Measurements from ENCODE around the gene ABTB2.
"Not testable (repeated sequence)": the region's sequence is repeated elsewhere in the genome, so short reads cannot be mapped to it uniquely, and the experiment has no call there.

ABTB2 gene

DNA sequence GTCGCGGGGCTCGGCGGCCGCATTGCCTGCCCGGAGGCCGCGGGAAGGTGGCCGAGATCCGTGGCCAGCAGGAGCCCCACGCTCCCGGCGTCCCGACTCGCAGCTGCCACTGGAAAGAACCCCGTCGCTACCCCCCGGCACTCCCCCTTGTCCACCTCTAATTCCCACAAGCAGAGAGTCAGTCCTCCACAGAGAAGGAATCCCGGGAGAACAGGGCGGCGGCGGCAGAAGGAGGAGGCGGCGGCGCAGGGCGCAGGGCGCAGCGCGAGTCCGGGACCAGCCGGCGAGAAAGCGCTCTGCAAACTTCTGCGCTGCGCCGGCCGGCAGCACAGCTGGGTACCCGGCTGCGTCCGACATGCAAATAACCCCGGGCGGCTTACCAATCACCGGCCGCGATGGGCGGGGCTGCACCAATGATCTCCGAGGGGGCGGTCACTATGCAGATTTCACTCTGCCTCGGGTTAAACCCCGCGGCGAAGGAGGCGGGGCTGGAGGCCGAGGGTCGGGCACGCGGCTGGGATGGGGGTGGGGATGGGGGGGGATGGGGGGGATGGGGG is at the start of gene ABTB2:
ABTB2 (minus strand) TSS at position 310 of the 557 bp plus-strand sequence.
- peak; percentile 95 for DNase-seq

DNA sequence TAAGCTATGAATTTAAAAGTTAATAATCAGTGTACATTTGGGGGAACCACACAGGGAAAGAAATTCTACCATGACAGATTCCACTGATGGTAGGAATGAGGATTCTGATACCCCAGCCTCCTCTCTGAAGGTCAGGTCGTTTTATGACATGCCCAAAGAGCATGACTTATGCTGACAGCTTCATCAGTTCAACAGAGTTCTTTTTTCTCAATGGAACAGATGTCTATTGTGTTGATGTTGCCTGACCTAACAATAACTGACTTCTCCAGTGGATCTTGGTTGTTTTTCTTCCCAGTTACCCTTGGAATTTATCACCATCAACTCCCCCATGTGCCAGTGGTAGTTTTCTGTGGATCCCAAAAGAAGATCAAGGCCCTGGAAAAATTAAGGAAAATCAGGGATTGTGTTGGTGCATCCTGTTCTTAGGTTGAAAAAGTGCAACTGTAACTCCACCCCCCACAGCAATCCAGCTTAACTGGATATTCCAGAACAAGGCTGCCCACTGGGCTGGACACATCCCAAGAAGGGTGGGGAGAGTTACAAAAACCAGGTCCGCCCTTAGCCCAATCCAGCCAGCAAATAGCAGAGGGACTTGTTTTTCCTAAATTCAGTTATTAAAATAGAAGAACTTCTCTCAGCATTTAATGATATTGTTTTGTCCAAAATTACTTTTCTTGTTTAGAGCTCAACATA is 49.5 kb upstream of the ABTB2 start:
- no peak for DNase-seq

DNA sequence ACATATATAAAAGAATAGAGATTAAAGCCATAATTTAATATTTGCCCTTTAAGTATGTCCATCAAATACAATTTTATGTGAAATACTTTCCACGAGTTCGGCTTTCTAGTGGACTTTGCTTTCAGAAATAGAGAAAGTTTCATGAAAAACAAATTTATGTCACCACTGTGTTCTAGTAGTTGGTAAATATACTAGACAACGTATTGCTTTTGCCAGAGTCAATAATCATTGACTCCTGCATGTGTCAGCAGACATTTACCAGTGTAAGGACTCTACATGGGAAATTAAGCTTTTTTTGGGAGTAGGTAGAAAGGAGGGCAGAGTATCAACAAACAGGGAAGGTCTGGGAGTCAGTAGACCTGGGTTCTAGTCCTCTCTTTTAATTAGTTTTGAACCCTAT is 48.6 kb upstream of the ABTB2 start:
- no peak for DNase-seq

DNA sequence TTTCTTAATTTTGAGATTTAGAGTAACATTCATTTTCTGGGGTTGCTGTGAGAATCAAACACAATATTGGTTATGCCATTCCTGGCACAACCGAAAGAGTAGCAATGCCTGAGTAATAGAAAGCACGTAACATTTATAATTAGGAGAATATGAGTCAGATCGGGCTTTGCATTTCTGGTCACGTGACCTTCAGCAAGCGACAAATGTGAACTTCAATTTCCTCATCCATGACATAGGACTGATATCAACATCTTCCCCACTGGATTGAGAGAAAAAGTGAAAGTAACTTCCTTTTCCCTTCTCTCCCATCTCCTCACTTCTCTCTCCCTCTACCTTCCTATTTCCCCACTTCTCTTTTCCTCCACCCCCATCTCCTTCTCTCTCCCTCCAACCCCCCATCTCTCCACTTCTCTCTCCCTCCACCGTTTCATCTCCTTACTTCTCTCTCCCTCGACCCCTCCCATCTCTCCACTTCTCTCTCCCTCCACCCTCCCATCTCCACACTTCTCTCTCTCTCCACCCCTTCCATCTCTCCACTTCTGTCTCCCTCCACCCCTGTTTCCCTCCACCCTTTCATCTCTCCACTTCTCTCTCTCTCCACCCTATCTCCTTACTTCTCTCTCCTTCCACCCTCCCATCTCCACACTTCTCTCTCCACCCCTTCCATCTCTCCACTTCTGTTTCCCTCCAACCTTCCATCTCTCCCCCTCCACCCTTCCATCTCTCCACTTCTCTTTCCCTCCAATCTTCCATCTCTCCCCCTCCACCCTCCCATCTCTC is 47.5 kb upstream of the ABTB2 start:
- DNase-seq = peak; percentile 17

DNA sequence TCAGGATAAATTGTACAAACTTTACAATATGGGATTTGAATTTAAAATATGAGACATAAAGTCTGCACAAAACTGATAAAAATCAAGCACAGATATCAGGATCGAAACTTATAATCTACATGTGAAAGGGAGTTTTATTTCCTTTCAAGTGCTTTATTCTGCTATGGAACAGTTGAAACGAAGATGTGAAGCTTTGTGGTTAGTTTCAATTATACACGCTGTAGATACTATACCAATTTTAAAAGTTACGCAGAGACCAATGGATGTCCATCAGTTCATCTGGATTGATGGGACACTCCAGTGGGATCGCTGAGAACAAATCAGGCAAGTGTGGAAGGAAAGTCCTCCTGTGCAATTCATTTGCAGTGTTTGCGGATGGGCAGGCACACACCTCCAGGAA is 46.5 kb upstream of the ABTB2 start:
- DNase-seq = no peak

DNA sequence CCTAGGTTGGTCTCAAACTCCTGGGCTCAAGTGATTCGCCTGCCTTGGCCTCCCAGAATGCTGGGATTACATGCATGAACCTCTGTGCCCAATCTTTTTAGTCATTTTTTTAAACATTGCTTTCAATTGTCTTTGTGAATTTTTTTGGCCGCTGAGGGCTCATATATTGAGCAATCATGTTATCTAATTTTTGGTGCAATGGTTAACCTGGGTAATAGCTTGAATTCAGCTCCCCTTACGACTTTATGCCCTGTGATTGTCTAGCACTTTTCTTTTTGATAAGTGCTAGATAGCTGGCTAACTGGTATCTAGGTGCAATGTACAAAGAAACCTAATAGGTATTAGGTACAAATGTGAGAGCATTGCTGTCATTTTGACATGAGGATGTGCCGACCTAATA is 45.6 kb upstream of the ABTB2 start:
- no peak for DNase-seq

DNA sequence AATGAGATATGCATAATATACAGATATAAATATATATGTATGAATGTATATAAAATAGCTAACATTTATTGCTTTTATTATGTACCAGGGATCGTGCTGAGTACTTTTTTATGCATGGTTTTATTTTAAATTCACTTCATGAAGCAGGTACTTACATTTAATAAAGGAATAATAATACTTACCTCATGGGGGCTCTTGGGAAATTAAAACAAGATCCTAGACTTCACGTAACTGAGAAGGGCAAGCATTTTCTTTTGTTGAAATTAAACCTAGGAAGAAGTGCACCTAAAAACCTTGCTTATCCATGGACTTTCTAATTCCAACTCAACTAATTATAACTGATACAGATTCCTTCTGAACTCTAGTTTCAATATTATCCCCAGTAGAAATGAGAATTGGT is 40.0 kb upstream of the ABTB2 start:
- no peak for DNase-seq

DNA sequence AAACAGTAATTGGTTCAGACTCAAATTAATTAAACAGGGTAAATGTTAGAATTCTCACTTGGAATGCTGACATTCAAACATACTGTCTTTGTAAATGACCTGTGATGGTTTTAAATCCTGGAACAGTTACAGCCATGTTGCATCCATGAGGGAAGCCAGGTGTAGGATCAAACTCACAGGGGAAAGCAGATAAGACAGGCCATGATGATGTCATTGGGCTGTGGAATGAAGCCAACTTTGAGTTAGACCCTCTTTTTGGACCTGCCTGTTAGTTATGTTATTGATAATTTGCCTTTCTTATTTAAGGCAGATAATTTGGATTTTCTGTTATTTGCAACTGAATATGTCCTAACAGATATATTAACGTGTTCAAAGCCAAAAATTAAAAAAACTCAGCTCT is 39.3 kb upstream of the ABTB2 start:
- no peak for DNase-seq

DNA sequence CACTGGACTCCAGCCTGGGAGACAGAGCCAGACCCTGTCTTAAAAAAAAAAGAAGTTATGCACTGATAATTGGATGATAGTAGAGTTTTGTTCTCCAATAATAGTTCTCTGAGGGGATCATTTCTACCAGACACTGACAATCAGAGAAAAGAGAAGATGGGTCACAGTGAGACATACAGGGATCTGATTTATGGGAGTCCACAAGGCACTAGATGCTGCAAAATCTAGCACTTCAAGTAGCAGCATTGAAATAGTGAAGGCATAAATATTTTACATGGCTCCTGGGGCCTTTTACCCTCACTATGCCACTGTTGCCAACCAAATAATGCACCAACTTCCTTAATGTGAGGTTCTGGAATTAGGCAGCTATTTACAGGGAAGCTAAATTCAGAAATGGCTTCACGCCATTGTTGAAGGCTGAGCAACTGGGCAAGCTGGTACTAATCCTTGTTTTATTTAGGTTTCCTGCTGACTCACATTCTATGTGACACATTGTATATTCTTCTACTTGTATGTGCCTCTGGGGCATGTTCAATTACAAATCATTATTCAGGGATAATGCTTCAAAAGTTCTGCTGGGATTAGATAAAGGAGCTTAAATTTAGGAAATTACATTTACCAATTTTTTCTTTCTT is 38.2 kb upstream of the ABTB2 start:
- no peak for DNase-seq

DNA sequence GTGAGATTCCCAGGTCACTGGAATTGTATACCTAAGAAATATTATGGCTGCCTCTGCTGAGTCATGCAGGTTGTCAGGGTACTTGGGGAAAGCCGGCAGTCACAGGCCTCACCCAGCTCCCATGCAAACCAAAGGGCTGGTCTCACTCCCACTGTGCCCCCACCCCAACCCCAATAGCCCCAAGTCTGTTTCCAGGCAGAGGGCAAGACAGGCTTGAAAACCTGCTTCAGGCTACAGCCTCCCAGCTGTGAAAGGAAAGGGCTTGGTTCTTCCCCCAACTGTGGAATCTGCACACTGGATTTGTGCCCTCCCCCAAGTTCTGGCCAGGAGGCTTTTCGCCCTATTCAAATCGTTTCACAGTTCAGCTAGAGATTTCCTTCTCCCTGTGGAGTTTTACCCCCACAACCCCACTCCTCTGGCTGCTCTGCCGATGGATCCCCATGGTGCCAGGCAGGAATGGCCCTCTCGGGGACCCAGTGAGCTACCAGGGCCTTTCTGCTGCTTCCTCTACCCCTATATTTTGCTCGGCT is 37.0 kb upstream of the ABTB2 start:
- no peak for DNase-seq

DNA sequence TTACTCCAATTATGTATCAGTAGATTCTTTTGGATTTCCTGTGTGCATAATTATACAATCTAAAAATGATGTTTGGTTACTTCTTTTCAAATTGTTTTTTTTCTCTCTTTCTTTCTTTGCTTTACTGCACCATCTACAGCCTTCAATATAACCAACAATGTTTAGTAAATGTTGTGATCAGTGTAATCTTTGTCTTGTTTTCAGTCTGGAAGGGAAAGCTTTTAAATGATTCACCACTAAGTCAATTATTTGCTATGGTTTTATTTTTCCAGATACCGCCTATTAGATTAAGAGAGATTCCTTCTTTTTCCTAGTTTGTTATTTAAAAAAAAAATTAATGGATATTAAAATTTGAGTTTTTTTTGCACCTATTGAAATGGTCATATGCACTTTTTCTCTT is 29.8 kb upstream of the ABTB2 start:
- no peak for DNase-seq

DNA sequence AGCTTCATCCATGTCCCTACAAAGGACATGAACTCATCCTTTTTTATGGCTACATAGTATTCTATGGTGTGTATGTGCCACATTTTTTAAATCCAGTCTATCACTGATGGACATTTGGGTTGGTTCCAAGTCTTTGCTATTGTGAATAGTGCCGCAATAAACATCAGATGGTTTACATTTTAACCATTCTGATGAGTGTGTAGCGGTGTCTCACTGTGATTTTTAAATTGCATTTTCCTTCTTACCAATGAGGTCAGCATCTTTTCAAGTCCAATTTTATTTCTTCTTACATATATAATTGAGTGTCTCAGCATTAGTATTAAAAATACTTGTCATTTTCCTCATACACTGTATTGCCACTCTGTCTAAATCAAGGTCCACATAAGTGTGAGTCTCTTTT is 28.5 kb upstream of the ABTB2 start:
- not testable (repeated sequence) for DNase-seq

DNA sequence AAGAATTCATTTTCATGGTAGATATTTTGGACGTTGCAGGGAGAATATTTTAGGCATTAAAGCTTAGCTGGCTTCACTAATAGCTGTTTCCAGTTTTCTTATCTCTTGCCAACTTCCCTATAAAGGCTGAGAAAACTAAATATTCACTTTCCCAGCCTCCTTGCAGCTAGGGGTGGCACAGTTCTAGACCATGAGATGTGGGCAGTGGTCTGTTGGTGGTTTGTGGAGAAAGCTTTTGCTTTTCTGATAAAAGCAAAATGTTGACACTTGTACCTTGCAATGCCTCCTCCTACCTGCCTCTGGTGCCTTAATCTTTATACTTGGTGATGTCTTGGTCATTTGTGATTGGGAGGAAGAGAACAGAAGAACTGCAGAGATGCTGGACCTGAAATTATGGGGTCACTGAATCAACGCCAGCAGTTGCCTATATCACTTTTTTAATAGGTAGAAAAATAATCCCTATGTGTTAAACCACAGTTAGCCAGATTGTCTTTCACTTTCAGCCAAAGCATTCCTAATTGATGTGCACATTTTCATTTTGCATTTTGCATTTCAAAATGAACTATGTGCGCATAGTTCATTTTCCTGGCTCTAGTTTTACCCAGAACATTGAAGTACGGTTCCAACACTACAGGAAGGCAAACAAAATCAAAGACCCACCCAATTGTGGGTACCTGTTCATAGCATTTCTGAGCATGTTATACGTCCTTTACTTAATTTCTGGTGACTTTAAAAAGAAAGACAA is 24.9 kb upstream of the ABTB2 start:
- DNase-seq = no peak

DNA sequence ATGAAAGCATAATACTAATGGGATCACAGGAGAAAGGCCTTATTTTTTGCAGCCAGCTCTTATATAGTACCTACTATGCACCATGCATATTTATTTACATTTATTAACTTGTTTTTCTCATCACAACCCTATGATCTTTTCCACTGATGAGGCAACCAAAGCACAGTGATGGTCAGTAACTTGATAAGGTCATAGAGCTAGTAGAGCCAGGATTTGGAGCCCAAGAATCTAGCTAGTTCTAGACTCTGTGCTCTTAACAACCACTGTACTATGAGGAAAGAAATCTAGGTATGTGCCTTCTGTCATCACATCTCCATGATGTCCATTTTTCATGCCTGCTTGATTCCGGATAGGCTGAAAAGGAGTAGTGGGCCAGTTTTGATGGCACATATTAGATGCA is 24.0 kb upstream of the ABTB2 start:
- no peak for DNase-seq

DNA sequence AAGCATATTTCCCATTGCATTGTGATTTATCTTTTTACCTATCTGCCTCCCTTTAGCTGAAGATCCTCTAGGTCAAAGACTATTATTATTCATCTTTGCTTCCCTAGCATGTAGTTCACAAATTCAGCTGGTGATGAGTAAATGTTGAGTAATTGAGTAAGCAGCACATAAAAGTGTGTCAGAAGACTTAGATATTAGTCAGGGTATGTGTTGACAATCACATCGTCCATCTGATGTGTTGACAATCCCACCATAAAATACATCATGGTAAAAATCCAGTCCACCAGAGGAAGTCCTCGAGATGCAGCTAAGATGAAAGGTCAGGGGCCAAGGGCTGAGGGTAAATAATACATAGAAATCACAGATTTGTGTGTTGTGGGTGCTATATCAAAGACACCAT is 22.9 kb upstream of the ABTB2 start:
- DNase-seq = no peak

DNA sequence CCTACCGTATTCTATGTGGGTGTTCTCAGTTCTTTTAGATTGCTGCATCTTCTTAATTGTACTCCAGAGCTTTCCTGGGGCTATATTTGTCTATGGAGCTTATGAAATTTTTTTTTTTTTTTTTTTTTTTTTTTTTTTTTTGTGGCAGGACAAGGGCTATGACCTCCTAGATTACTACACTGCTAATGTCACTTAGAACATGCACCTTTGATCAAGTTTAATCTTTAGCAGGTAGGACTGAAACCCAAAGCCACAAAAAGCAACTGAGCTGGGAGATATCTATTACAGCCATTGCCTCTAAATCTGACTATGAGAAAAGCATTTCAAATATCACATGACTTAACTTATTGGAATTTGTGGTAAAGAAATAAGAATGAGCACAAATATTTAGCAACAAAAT is 21.7 kb upstream of the ABTB2 start:
- DNase-seq = no peak

DNA sequence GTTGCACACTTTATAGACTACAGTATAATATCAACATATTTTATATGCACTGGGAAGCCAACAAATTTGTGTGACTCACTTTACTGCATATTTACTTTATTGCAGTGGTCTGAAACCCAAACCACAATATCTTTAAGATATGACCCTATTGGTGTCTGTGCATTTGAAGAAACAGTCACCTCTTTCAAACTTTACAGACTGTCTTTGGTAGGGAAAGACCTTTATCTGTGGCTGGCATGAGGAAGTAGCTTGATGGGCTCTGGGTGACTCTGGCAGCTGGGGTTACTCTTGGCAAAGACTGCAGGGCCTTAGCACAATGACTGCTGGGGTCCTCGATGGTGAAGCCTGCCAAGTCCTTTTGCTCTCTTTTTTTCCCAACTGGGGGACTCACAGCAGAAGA is 21.3 kb upstream of the ABTB2 start:
- DNase-seq = no peak

DNA sequence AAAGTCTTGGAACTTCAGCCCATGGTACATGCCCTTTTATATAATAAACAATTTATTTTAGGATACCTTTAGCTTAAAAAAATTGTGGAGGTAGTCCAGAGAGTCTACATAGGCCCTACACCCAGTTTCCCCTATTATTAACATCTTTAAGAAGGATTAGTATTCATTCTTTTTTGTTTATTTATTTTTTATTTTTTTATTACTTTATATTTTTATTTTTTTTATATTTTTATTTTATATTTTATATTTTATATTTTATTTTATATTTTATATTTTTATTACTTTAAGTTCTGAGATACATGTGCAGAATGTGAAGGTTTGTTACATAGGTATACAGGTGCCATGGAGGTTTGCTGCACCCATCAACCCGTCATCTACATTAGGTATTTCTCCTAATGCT is 15.9 kb upstream of the ABTB2 start:
- DNase-seq = no peak

DNA sequence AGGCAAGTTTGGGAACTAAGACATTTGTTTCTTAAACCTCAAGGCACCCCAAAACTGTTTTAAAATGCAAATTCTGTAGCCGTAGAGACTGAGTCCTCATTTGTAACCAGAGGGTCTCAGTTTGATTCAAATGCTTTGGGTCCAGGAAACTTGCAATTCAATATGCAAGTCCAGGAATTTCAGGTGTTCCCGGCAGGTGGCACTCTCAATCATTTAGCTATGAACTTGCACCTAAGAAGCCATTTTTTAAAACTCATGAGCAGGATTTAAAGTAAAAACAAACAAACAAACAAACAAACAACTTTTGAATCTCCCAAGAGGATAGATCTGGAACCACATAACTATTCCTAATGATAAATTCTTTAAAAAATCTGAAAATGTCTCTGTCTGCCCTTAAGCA is 8.7 kb upstream of the ABTB2 start:
- DNase-seq = no peak

DNA sequence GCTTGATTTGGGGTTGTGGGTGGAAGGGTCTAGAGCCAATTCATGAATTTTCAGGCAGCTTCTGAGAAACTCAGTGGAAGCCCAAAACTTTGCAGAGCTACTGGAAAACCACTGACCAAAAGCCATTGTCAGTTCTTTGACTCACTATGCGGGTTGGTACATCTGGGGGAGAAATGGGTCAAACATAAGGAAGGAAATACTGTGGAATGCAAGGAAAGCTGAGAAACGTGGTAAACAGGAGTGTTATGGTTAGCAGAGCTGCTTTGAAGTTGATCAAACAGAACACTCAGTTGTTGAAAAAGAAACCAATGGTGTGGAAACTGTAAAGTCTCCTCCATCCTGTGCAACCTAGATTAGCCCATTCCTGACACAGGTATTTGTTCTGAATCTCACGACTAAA is 6.3 kb upstream of the ABTB2 start:
- DNase-seq = no peak

DNA sequence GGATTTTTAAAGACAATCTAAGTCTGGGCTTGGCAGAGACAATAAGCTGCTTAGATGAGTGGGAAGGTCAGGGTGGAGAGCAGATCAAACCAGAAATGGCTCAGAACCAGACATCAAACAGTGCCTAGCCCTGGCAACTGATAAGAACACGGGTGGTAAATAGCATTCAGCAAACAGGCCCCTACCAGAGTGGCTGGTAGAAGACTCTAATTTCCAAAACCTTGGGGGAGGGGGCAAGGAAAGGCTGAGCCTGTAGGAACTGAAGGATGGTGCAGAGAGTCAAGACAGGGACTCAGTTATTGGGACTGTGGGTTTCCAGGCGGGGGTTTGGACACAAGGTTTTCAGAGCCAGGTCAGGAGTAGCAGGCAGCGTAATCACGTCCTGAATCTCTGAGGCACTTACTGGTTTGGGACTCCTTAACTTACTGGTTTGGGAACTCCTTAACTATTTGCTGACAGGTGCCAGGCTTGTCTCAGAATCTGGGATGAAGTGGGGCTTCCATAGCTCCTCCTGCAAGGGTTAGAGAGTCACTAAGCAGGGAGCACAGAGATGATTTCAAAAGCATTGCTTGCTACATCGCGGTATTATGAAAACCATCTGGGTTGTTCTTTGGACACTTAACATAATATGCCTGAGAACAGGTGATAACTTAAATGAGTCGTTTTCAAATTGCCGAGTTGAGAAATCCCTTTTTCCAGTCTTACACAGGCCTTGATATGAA is 5.7 kb upstream of the ABTB2 start:
- no peak for DNase-seq

DNA sequence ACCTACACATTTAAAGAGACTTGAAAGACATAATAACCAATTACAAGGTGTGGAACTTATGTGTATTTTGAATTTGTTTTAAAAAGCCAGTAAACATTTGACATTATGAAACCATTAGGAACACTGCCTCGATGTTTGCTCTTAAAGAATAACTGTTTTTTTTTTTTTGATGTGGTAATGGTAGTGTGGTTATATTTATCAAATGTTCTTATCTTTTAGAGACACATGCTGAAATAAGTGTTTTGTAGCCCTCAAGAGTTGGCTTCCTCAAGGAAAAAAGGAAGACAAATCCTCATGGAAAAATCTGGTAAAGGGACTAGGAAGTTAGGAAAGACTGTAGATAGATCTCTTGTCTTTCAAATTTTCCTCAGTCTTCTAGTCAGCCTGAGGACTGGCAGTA is 2.2 kb upstream of the ABTB2 start:
- no peak for DNase-seq
